NT2/D1 (cell line): ENCODE results near the gene JUN.

Experiments
- SUZ12 ChIP-seq: IDR thresholded peaks from 2 replicates; pipeline ENCODE4 v1.6.1; 2011; ENCODE audit not compliant: insufficient read length, insufficient read depth; ENCODE audit errors: extremely low read depth
- YY1 ChIP-seq: IDR thresholded peaks from 2 replicates; pipeline ENCODE4 v1.6.1; 2011; ENCODE audit not compliant: insufficient read length, insufficient read depth
- ZNF274 ChIP-seq: IDR thresholded peaks from 2 replicates; pipeline ENCODE4 v1.6.1; 2011; ENCODE audit warnings: mild to moderate bottlenecking, low read depth, low read length

GRCh38 chr1:58778385-58779000 lies 5.4 kb downstream of the JUN start:
- TF ChIP-seq SUZ12 (no peak), ZNF274 (no peak), YY1 (no peak)
